Germinal center (tissue), 1 donor: ENCODE measurements around the gene FUT8.

Experiments
- DNase-seq: peaks from one replicate; pipeline ENCODE4 v3.0.0; 2012; ENCODE audit warnings: mixed read lengths, low spot score

FUT8 gene

DNA sequence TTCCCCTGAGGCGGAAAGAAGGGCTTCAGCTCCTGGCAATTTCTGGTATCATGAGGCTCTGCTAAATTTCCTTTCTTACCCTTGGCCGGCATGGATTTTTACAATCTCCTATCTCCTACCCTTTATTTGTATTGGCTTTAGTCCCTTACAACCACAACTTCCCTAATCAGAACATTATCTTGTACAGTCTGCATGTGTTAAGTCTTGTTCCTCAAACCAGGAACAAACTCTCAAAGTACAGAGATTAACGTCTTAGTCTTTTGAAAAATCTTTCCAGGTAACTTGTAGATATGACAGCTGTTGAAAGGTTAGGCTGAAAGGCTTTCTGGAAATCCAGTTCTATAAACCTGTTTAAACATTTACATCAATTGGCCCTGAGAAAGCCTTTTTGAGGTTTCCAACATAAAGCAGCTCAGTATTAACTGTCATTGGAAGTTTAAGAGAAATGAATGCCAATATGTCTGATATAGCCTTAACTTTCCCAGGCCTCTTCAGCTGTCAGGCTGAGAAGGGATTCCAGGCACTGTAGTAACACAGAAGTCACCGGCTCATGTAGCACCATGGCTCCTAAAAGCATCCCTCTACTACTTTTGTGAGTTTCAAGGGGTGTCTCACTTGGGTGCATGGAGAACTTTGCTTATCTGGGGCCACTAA, 360.5 kb downstream of the FUT8 start:
- no peak for DNase-seq

DNA sequence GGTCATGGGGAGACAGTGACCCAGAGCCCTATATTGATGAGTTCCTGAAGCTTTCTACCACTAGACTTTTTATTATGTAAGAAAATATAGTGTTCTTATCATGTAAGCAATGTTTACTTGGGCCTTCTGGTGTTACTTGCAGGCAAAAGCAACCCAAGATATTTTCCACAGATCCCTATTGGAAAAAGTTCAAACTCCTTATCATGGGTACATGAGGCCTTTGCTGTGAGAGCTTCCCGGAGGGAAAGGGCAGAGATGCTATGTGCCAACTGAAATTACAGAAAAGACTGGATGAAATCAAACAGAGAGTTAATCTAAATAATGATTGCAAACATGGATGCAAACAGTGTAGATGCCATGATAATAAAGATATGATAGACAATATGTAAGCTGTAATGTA, 361.5 kb downstream of the FUT8 start:
- DNase-seq = no peak

DNA sequence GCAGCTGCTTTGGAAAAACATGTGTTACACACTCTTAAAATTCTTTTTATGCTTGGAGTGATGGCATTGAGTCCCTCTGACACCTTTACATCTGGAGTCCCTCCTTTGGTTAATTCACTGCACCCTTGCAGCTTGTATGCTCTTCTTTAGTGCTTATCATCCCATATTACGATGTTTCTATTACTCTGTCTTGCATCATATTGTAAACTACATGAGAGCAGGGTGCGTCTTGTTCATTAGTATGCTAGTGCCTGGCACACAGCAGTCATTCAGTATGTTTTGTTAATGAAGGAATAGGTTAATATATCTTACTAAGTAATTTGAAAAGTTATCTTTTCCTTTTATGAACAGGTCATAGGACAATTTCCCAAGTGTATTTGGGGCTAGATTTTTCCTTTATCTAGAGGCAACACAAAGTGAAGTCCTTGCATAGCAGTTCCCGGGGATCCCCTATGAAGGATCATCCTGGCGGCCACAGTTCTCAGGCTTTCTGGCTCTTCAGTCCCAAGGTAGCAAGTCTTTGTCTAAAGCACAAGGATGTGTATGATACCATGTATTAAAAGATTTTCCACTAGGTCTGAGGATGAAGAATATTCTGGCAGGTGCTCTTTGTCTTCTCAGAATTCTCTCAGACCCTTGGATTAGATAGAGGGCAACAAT, 363.8 kb downstream of the FUT8 start:
- DNase-seq = no peak

DNA sequence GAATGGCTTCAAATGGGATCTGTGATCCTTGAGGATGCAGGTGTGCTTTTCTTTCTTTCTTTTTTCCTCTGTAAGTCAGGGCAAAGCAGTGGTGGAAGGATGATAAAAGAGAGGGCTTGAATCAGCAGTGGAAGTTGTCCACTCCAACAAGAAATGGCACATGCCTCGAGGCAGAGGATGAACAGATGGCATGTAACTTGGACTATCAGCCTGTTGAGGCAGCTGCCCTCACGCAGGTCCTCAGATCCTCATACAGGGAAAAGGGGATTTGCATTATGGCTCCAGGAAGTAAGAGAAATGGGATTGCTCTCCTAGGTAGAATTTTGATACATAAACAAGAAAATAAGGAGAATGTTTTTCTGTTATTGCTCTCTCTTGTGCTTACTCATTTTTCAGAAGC, 368.0 kb downstream of the FUT8 start:
- no peak for DNase-seq

DNA sequence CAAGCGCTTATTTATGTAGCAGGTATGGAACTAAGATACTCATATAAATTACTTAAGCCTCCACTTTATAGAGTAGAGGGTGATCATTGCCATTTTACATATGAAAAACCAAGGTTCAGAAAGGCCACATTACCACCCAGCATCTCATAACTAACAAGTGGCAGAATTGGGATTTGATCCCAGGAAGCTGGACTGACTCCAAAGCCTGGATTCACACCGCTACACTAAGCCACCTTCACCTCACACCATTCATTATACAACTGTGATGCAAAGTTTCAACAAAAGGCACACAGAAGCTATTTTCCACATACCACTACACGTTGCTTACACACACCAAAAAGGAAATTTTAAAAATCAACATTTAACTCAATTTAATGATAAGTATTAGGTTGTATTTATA, 370.6 kb downstream of the FUT8 start:
- DNase-seq = no peak

DNA sequence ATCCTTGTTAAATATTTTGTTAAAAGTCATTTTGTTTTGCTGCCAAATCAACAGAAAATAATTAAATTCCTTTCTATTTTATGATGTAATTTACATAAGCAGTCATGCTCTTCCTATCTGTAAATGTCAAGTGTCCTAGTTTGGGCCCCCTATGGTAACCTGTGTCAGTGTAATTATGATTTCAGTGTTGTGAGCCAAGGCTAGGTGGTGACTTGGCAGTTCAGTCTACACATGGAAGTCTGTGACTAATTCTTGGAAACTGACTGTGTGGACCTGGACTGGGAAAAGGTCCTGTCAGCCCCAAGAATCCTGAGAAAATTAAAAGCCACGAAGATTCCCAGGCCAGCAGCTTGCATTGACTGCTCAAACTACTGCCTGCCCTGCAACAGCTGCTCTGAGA, 371.0 kb downstream of the FUT8 start:
- no peak for DNase-seq

DNA sequence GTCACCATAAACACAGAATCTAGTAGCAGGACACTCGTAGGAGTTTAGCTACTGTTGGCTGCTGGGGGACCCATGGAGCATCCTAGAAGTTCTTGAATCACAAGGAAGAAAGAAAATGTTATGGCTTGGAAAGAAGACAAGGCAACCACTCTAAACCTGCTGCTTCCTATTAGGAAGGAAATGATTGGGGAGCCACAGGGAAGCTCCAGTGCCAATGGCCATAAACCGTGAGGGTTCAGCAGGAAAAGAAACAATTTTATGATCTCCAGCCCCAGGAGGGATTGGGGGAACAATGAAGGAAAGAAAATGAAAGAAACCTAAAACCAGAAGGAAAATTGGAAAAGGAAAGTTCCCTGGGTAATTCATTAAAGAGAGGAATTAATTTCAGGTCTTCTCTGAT, 372.0 kb downstream of the FUT8 start:
- no peak for DNase-seq

DNA sequence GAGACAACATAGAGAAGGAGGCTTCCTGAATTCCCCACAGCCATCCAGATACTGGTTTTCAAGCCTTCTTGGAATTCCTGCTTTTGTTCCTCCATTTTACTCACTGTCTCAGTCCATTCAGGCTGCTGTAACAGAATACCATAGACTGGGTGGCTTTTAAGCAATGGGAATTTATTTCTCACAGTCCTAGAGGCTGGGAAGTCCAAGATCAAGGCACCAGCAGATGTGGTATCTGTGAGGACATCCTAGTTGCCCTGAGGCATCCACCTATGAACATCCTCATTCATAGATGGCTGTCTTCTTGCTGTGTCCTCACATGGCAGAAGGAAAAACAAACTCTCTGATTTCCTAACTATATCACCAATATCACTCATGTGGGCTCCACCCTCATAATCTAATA, 374.9 kb downstream of the FUT8 start:
- DNase-seq = no peak

DNA sequence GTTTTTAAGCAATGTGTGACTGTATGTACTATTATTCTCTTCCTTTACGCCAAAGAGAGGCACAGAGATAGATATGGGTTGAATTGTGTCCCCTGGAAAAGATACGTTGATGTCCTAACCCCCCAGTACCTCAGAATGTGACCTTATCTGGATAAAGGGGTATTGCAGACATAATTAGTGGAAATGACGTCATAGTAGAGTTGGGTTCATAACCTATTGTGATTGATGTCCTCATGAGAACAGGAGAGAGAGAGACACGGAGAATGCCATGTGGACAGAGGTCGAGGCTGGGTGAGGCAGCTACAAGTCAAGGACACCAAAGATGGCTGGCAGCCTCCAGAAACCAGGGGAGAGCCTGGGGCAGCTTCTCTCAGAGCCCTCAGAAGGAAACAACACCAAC, 376.3 kb downstream of the FUT8 start:
- DNase-seq = no peak

DNA sequence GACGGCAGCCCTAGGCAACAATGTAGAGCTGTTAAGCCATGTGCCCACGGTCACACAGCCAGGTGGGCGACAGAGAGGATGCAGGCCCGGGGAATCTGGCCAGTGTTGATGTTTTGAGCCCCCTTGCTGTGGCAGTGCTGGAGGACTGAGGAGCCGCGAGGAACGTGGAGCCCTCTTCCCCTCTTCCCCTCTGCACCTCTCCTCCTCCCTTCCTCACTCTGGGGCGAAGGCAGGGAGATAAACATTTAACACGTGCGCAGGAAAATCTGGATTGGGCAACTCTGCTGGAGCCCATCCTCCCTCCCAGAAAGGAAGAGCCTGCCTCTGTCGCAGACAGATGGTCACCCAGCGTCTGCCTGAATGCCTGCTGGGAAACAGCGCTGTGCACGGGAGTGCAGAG, 376.8 kb downstream of the FUT8 start:
- DNase-seq = no peak

DNA sequence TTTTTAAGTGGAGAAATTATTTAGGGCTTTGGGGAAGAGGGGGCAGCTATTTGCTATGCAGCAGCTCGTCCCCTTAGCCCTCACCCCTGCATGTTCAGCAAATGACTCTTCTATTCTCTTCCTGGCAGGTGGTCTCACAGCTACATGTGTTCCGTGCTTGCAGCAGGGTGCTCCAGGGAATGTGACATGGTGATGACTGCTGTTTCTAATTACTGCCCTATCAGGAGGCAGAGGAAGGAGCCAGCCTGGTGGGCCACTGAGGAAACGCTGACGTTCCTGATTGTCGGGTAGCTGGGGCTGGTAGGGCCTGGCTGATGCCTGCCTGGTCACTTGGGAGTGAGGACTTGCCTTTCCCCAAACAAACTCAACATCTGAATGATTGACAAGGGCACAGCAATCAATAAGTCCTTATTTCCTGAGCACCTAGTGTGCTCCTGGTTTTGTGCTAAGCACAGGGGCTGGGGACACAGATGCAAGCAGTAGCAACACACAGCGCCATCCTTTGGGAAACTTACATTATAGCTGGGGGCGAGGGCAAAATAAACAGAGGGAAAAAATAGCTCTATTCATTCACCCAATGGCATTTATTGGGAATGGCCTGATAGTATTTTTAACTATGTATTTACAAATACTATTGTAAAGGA, 377.8 kb downstream of the FUT8 start:
- no peak for DNase-seq

DNA sequence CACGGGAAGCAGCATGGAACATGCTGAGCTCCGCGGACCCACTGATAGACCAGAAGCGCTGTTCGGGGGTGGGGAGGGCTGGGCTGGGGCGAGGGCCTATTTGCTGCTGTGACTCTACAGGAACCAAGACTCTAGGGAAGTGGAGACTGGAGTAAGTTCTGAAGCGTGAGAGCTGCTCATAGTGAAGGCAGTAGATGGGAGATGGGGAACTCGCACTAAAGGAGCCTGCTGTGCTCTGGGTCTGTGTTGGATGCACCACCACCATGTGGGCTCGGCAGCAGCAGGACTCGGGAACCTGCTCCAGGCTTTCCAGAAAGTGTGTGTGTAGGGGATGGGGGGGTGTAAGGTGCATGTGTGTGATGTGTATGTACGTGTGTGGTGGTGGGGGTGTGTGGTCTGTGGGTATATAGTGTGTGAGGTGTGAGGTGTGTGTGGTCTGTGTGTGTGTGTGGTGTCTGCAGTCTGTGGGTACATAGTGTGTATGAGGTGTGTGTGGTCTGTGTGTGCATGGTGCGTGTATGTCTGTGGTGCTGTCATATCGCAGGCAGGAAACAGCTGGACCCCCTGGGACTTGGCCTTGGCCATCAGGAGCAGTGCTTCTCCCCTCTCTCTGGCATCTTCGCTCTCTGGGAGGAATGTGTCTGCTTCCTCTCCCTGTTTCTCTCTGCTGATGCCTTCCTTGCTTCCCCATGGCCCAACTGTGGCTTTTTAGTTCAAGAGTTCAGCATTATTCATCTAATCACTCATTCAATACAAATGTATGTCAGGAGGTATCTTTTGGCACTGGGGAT, 378.9 kb downstream of the FUT8 start:
- peak; percentile 14 for DNase-seq

DNA sequence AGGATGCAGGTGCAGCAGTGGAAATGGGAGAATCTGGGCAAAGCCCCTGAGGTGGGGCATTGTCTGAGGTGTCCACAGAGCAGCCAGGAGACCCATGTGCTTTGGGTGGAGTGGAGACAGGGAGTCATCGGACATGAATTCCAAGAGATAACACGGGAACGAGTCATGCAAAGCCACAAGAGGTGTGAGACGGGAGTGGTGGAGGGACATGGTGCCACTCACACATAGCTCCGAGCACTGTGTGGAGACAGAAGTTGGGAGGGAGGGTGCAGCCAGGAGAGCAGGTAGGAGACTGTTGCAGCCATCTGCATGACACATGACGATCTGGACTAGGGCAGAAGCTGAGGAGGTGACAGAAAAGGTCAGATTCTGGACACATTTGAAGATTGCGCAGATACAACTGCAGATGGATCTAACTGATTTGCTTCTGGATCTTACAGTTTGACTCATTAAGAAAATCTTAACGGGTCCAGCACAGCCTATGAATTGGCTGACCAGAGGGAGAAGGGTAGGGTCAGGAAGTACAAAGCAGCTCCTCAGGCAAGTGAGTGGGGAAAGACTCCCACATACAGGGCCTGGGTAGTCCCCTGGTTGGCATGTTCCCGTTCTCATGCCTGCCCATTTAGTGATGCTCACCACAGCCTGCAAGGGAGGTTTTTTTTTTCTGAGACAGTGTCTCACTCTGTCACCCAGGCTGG, 379.8 kb downstream of the FUT8 start:
- no peak for DNase-seq
